Liver (tissue), 3 donors: Measurements from ENCODE around the gene RHEX.

Experiments
- ATF3 ChIP-seq: IDR thresholded peaks from 2 replicates; pipeline ENCODE4 v1.6.1; 2016; ENCODE audit warnings: antibody characterized with exemption
- CTCF ChIP-seq: fragments of 150-350 bp; IDR thresholded peaks from 2 replicates; pipeline ENCODE4 v1.5.1; 2017; ENCODE audit warnings: improper control_type of control experiment, low read depth, low read length; ENCODE audit not compliant: missing input control
- FOXA1 ChIP-seq: IDR thresholded peaks from 2 replicates; pipeline ENCODE4 v1.6.1; 2016; ENCODE audit warnings: antibody characterized with exemption
- GABPA ChIP-seq, 2 donors: IDR thresholded peaks in 1 of 2; conservative IDR thresholded peaks in 1 of 2; 2 replicates each; pipeline ENCODE4 v1.6.1; 2016; ENCODE audit warnings: antibody characterized with exemption in 2 of 2, mild to moderate bottlenecking in 1 of 2, moderate library complexity in 1 of 2
- HNF4A ChIP-seq, 2 donors: conservative IDR thresholded peaks; 2 replicates each; pipeline ENCODE4 v1.6.1; 2016; ENCODE audit warnings: antibody characterized with exemption in 2 of 2, mild to moderate bottlenecking in 2 of 2
- JUND ChIP-seq, 2 donors: IDR thresholded peaks; 2 replicates each; pipeline ENCODE4 v1.6.1; 2016; ENCODE audit warnings: antibody characterized with exemption in 2 of 2
- MAX ChIP-seq: IDR thresholded peaks from 2 replicates; pipeline ENCODE4 v1.6.1; 2016; ENCODE audit warnings: antibody characterized with exemption
- NR2F2 ChIP-seq: IDR thresholded peaks from 2 replicates; pipeline ENCODE4 v1.6.1; 2016; ENCODE audit warnings: antibody characterized with exemption
- REST ChIP-seq: IDR thresholded peaks from 2 replicates; pipeline ENCODE4 v1.6.1; 2016; ENCODE audit warnings: antibody characterized with exemption, mild to moderate bottlenecking
- SP1 ChIP-seq: IDR thresholded peaks from 2 replicates; pipeline ENCODE4 v1.6.1; 2018; ENCODE audit warnings: antibody characterized with exemption, mild to moderate bottlenecking
- TAF1 ChIP-seq: conservative IDR thresholded peaks from 2 replicates; pipeline ENCODE4 v1.6.1; 2016; ENCODE audit warnings: antibody characterized with exemption, mild to moderate bottlenecking
- YY1 ChIP-seq: IDR thresholded peaks from 2 replicates; pipeline ENCODE4 v1.6.1; 2016; ENCODE audit warnings: antibody characterized with exemption, mild to moderate bottlenecking
- donor health status: healthy.
- donor health status: healthy.

GRCh38 chr1:206127336-206127735, 74.4 kb downstream of the RHEX start:
- TF ChIP-seq CTCF (no peak), FOXA1 (no peak), ATF3 (no peak), HNF4A (conservative IDR thresholded peaks at IDR 0.05) (no peak), YY1 (no peak), SP1 (no peak), JUND (IDR thresholded peaks at IDR 0.05) (no peak), REST (no peak), MAX (no peak), TAF1 (no peak), GABPA (IDR thresholded peaks at IDR 0.05 in 1 of 2, conservative IDR thresholded peaks at IDR 0.05 in 1 of 2) (no peak), NR2F2 (no peak)
